Measurements from ENCODE around the gene CORO2B. TPM values are rescaled to one million over a fixed set of nuclear protein-coding genes. Genes with fewer than 3 reads are reported as not detected.
A peak's percentile ranks its signal among the peaks of the same experiment; 100 is the strongest.

CORO2B gene
- total RNA-seq, 4 donors from 2014 or later = 0.19 to 2.3 (median 0.22) TPM; not detected in 1

DNA sequence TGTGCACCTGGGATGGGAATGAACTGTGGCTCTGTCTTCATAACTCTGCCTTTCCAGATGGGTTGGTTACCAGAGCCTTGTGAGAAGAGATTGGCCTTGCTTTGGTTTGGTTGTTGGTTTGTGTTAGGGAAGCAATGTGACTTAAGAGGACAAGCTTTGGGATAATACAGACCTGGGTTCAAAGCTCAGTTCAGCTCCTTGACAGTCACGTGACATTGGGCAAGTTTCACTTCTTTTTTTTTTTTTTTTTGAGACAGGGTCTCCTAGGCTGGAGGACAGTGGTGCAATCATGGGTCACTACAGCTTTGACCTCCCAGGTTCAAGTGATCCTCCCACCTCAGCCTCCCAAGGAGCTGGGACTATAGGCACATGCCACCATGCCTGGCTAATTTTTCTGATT is 42.7 kb downstream of the CORO2B start:
- Histone ChIP-seq H3K9me3 (no peaks in the 10 kb centered on the region), H3K27ac (peak overlapping the region in 2 of 4 donors; percentile 68 to 81), H3K4me3 (no peak overlapping the region), H3K27me3 (peaks cover 0 to 28% (median 0%) of the 10 kb centered on the region in 4 donors), H3K36me3 (no peaks in the 10 kb centered on the region), H3K4me1 (peaks cover 0 to 23% (median 4%) of the 10 kb centered on the region in 3 donors)
- WGBS, 2 donors = 80 to 88% methylated on average over 1 of the region's 1 CpG
- no peak for TF ChIP-seq POLR2A (IDR thresholded peaks at IDR 0.05)
- TF ChIP-seq, protein P1, sequence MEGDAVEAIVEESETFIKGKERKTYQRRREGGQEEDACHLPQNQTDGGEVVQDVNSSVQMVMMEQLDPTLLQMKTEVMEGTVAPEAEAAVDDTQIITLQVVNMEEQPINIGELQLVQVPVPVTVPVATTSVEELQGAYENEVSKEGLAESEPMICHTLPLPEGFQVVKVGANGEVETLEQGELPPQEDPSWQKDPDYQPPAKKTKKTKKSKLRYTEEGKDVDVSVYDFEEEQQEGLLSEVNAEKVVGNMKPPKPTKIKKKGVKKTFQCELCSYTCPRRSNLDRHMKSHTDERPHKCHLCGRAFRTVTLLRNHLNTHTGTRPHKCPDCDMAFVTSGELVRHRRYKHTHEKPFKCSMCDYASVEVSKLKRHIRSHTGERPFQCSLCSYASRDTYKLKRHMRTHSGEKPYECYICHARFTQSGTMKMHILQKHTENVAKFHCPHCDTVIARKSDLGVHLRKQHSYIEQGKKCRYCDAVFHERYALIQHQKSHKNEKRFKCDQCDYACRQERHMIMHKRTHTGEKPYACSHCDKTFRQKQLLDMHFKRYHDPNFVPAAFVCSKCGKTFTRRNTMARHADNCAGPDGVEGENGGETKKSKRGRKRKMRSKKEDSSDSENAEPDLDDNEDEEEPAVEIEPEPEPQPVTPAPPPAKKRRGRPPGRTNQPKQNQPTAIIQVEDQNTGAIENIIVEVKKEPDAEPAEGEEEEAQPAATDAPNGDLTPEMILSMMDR (IDR thresholded peaks at IDR 0.05) = no peak
- intact Hi-C loops (cut with DNase I) = no loop called here
- DNase-seq = no peak

DNA sequence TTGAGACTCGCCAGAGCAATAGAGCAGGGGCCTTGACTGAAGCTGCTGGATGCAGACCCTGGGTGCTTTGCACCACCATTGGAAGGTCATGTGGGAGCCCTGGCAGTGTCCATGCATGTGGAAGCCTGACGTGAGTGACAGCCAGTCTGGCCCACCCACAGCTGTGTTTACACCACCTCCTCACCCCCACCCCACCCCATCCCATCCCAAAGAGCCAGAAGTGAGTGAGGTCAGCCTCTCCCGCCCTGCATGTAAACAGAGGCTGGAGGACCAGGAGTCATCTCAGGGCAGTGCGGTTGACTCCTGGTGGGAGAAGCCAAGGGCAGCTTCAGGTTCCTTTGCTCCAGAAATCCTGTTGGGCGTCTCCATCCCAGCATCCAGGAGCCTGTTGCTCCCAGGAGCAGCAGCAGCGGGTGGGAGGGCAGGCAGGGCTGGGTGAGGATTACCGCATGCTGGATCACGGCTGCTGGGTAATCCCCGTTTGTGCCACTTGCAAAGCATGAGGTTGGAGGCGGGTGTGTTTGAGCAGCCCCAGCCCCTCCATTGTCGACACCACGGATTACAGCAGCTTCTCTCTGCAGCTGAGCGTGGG is 44.6 kb downstream of the CORO2B start:
- no peaks in the 10 kb centered on the region for H3K36me3 ChIP-seq
- 56 to 100% methylated on average over 1 to 6 of the region's 13 CpGs for WGBS, 2 donors
- no peak for DNase-seq
- H3K4me1 ChIP-seq = peaks cover 0 to 23% (median 4%) of the 10 kb centered on the region in 3 donors
- intact Hi-C loops (cut with DNase I) = no loop called here
- no peak overlapping the region for H3K27ac ChIP-seq
- TF ChIP-seq POLR2A (IDR thresholded peaks at IDR 0.05) = no peak
- TF ChIP-seq, protein P1 (IDR thresholded peaks at IDR 0.05) = no peak
- H3K4me3 ChIP-seq = no peak overlapping the region
- peaks cover 0 to 44% (median 0%) of the 10 kb centered on the region in 4 donors for H3K27me3 ChIP-seq
- H3K9me3 ChIP-seq = no peaks in the 10 kb centered on the region

DNA sequence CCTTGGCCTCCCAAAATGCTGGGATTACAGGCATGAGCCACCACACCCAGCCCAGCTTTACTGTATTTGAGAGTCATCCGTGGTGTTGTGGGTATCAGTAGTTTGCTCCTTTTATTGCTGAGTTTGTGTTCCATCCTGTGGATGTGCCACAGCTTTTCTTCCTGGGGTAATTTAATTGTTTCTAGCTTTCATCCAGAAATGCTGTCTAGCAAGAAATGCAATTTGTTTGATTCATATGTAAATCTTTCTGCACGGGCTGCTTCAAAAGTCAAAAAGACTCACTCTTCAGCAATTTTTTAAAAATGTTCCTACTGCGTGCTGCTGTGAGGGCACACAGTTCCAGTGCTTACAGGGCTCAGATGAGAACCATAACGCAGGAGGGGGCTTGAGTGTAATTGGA is 47.1 kb downstream of the CORO2B start:
- intact Hi-C loops (cut with DNase I) = no loop called here
- no peak for TF ChIP-seq POLR2A (IDR thresholded peaks at IDR 0.05)
- TF ChIP-seq, protein P1 (IDR thresholded peaks at IDR 0.05) = no peak
- Histone ChIP-seq H3K36me3 (no peaks in the 10 kb centered on the region), H3K27me3 (peaks cover 0 to 66% (median 0%) of the 10 kb centered on the region in 4 donors), H3K9me3 (no peaks in the 10 kb centered on the region), H3K4me1 (peaks cover 0 to 14% (median 4%) of the 10 kb centered on the region in 3 donors), H3K27ac (no peak overlapping the region), H3K4me3 (no peak overlapping the region)
- no peak for DNase-seq
- WGBS, 2 donors = 50 to 63% methylated on average over 4 of the region's 4 CpGs

DNA sequence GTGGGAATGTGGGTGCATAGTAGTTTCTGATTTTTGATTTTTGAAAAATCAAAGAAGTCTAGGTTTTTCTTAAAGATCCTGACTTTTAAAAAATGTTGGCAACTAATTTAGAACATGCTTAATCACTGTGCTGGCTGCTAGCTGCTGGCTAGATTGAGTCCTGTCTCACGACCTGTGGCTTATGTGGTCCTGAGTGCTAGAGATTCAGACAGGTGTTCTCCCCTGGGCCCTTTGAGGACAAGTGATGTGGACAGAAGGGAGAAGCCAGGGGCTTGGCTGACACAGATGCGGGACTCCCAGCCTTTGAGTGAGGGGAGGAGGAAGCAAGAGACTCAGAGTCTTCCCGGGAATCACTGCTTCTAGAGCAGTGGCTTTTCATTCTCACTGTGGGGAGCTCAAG is 47.5 kb downstream of the CORO2B start:
- Histone ChIP-seq H3K27ac (no peak overlapping the region), H3K36me3 (no peaks in the 10 kb centered on the region), H3K27me3 (peaks cover 0 to 66% (median 0%) of the 10 kb centered on the region in 4 donors), H3K9me3 (no peaks in the 10 kb centered on the region), H3K4me3 (no peak overlapping the region), H3K4me1 (peaks cover 0 to 10% (median under 1%) of the 10 kb centered on the region in 3 donors)
- no peak for DNase-seq
- intact Hi-C loops (cut with DNase I) = no loop called here
- WGBS, 2 donors = 38 to 76% methylated on average over 2 to 3 of the region's 3 CpGs
- TF ChIP-seq POLR2A (IDR thresholded peaks at IDR 0.05) = no peak
- TF ChIP-seq, protein P1 (IDR thresholded peaks at IDR 0.05) = no peak

DNA sequence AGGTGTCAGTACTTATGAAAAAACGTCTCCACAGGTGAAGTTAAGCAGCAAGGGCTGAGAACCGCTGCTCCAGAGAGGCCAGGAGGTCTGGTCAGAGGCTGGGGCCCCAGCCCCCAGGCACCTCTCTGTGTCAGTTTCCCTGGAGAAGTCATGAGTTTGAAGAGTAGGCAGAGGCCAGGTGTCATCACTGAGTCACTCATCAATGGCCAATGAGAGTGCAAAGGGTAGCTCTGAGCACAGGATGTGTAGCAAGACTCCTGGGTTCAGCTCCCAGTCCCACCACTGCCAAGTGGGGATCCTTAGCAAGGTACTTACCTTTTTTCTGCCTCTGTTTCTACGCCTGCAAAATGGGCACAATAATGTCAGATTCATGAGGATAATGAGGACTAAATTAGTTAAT is 47.9 kb downstream of the CORO2B start:
- WGBS, 2 donors = 61 to 73% methylated on average over 3 of the region's 3 CpGs
- no peak for TF ChIP-seq POLR2A (IDR thresholded peaks at IDR 0.05)
- TF ChIP-seq, protein P1 (IDR thresholded peaks at IDR 0.05) = no peak
- Histone ChIP-seq H3K4me1 (peaks cover 0 to 5% (median 0%) of the 10 kb centered on the region in 3 donors), H3K27ac (no peak overlapping the region), H3K36me3 (no peaks in the 10 kb centered on the region), H3K4me3 (no peak overlapping the region), H3K27me3 (peaks cover 0 to 66% (median 0%) of the 10 kb centered on the region in 4 donors), H3K9me3 (no peaks in the 10 kb centered on the region)
- DNase-seq = no peak
- intact Hi-C loops (cut with DNase I) = no loop called here
